SK-N-SH treated with all-trans-retinoic acid at 6 μM for 48 hours (cell line): ENCODE measurements around the gene GALNT11.

Source experiments
- ARNTL ChIP-seq: fragments of 450-650 bp; formaldehyde crosslinking; IDR thresholded peaks from 2 replicates; pipeline ENCODE4 v1.5.0; 2020; ENCODE audit warnings: low read depth, mild to moderate bottlenecking, moderate library complexity, borderline replicate concordance
- ISL1 ChIP-seq: fragments of 250-450 bp; sonication (Bioruptor Pico); IDR thresholded peaks from 2 replicates; pipeline ENCODE4 v2.1.2; 2022; ENCODE audit warnings: mild to moderate bottlenecking, moderate library complexity
- OSR1 ChIP-seq: fragments of 250-450 bp; sonication (Bioruptor Pico); IDR thresholded peaks from 2 replicates; pipeline ENCODE4 v1.8.0; 2022; ENCODE audit warnings: moderate library complexity, mild to moderate bottlenecking, inconsistent platforms
- RARB ChIP-seq: fragments of 250-450 bp; sonication (Bioruptor Pico); IDR thresholded peaks from 2 replicates; pipeline ENCODE4 v1.8.0; 2021; ENCODE audit warnings: mild to moderate bottlenecking, moderate library complexity
- SNAI2 ChIP-seq: fragments of 250-450 bp; sonication (Bioruptor Pico); IDR thresholded peaks from 2 replicates; pipeline ENCODE4 v1.5.0; 2020; ENCODE audit warnings: mild to moderate bottlenecking, moderate library complexity
- TCF4 ChIP-seq: fragments of 250-450 bp; sonication (Bioruptor Pico); IDR thresholded peaks from 2 replicates; pipeline ENCODE4 v1.8.0; 2021; ENCODE audit warnings: mild to moderate bottlenecking, moderate library complexity, borderline replicate concordance
- ZC3H10 ChIP-seq: fragments of 250-450 bp; sonication (Bioruptor Pico); IDR thresholded peaks from 2 replicates; pipeline ENCODE4 v1.5.1; 2021; ENCODE audit warnings: mild to moderate bottlenecking, moderate library complexity
- ZFP30 ChIP-seq: fragments of 450-650 bp; formaldehyde crosslinking; IDR thresholded peaks from 2 replicates; pipeline ENCODE4 v1.5.0; 2022; ENCODE audit warnings: mild to moderate bottlenecking, moderate library complexity
- TF ChIP-seq, protein P1 (sequence below): fragments of 250-450 bp; sonication (Bioruptor Pico); IDR thresholded peaks from 2 replicates; pipeline ENCODE4 v1.8.0; 2021; ENCODE audit warnings: low read depth, mild to moderate bottlenecking, moderate library complexity, borderline replicate concordance

DNA sequence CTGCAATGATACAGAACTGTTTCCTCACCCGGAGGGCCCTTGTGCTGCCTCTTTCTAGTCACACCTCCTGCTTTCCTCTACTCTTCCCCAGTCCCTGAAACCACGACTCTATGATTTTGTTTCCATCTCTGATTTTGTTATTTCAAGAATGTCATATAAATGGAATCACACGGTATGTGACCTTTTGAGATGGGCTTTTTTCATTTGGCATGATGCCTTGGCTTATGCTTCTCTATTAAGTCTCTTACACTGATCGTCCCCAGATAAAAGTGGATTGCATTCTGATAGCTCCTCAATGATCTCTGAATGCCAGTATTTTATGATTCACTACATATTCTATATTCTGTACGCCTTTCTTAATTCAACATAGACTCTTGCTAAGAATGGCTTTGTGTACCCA, 78.2 kb downstream of the GALNT11 start:
- TF ChIP-seq RARB (CRISPR knock-in tag) (no peak), ARNTL (CRISPR knock-in tag) (no peak), TCF4 (CRISPR knock-in tag) (no peak), ZC3H10 (CRISPR knock-in tag) (no peak), ZFP30 (CRISPR knock-in tag) (no peak), SNAI2 (CRISPR knock-in tag) (no peak), ISL1 (CRISPR knock-in tag) (no peak), OSR1 (CRISPR knock-in tag) (no peak)
- TF ChIP-seq, protein P1, sequence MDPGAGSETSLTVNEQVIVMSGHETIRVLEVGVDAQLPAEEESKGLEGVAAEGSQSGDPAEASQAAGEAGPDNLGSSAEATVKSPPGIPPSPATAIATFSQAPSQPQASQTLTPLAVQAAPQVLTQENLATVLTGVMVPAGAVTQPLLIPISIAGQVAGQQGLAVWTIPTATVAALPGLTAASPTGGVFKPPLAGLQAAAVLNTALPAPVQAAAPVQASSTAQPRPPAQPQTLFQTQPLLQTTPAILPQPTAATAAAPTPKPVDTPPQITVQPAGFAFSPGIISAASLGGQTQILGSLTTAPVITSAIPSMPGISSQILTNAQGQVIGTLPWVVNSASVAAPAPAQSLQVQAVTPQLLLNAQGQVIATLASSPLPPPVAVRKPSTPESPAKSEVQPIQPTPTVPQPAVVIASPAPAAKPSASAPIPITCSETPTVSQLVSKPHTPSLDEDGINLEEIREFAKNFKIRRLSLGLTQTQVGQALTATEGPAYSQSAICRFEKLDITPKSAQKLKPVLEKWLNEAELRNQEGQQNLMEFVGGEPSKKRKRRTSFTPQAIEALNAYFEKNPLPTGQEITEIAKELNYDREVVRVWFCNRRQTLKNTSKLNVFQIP (CRISPR knock-in tag), result no peak
